Neuronal stem cell (in vitro differentiated cells): Measurements from ENCODE around the gene BRAF.

Experiments
- DNase-seq: peaks from one replicate; pipeline ENCODE4 v3.0.0-alpha.2; 2013; ENCODE audit warnings: low spot score
- H2AFZ ChIP-seq: one replicate; pipeline ENCODE4 v1.6.1; 2013; ENCODE audit warnings: mild to moderate bottlenecking, low read length, inconsistent platforms
- H2AK5ac ChIP-seq: 2 replicates; pipeline ENCODE4 v1.6.1; 2013; ENCODE audit warnings: low read depth, mild to moderate bottlenecking, inconsistent platforms, low read length, moderate library complexity, mixed read lengths
- H2BK120ac ChIP-seq: 2 replicates; pipeline ENCODE4 v1.6.1; 2013; ENCODE audit warnings: low read depth, mild to moderate bottlenecking, inconsistent platforms, low read length, moderate library complexity, mixed read lengths
- H2BK12ac ChIP-seq: one replicate; pipeline ENCODE4 v1.6.1; 2013; ENCODE audit warnings: low read length, inconsistent platforms
- H2BK15ac ChIP-seq: 2 replicates; pipeline ENCODE4 v1.6.1; 2013; ENCODE audit warnings: mild to moderate bottlenecking, low read length, inconsistent platforms, mixed read lengths
- H2BK5ac ChIP-seq: one replicate; pipeline ENCODE4 v1.6.1; 2013; ENCODE audit warnings: inconsistent platforms, mild to moderate bottlenecking, low read length, moderate library complexity
- H3K14ac ChIP-seq: one replicate; pipeline ENCODE4 v1.6.1; 2013; ENCODE audit warnings: low read length, inconsistent platforms
- H3K18ac ChIP-seq: 2 replicates; pipeline ENCODE4 v1.6.1; 2013; ENCODE audit warnings: low read length, inconsistent platforms
- H3K23ac ChIP-seq: 2 replicates; pipeline ENCODE4 v1.6.1; 2013; ENCODE audit warnings: low read depth, mild to moderate bottlenecking, mixed read lengths, low read length, inconsistent platforms; ENCODE audit not compliant: poor library complexity
- H3K27ac ChIP-seq: replicated peaks from 3 replicates; pipeline ENCODE4 v1.5.1; 2013; ENCODE audit warnings: low read length, inconsistent platforms
- H3K27me3 ChIP-seq, 3 experiments: 2 replicates each; pipeline ENCODE4 v1.6.1; 2013; ENCODE audit warnings: low read length in 3 of 3, mild to moderate bottlenecking in 2 of 3, inconsistent platforms in 1 of 3, low read depth in 1 of 3, mixed read lengths in 1 of 3, moderate library complexity in 1 of 3; ENCODE audit not compliant: control insufficient read depth in 3 of 3, insufficient read depth in 3 of 3
- H3K36me3 ChIP-seq, 2 donors: replicated peaks in 1 of 2; 2 replicates each; pipeline ENCODE4 v1.6.1; 2013; ENCODE audit warnings: low read length in 2 of 2; ENCODE audit not compliant: control insufficient read depth in 2 of 2, insufficient read depth in 2 of 2
- H3K4ac ChIP-seq: 2 replicates; pipeline ENCODE4 v1.6.1; 2013; ENCODE audit warnings: inconsistent platforms, mild to moderate bottlenecking, low read length, moderate library complexity
- H3K4me1 ChIP-seq, 2 donors: 1 replicate in 1 of 2; 2 replicates in 1 of 2; pipeline ENCODE4 v1.6.1; 2013; ENCODE audit warnings: low read length in 2 of 2, low read depth in 1 of 2; ENCODE audit not compliant: control insufficient read depth in 2 of 2, insufficient read depth in 1 of 2
- H3K4me2 ChIP-seq: one replicate; pipeline ENCODE4 v1.6.1; 2013; ENCODE audit warnings: mild to moderate bottlenecking, low read length, inconsistent platforms; ENCODE audit not compliant: insufficient read depth, poor library complexity, severe bottlenecking
- H3K4me3 ChIP-seq, 2 donors: 2 replicates each; pipeline ENCODE4 v1.5.1; 2013; ENCODE audit warnings: low read length in 2 of 2, mild to moderate bottlenecking in 2 of 2, inconsistent platforms in 1 of 2, moderate library complexity in 1 of 2
- H3K79me1 ChIP-seq: one replicate; pipeline ENCODE4 v1.6.1; 2013; ENCODE audit warnings: low read depth, mild to moderate bottlenecking, inconsistent platforms, low read length, moderate library complexity
- H3K9ac ChIP-seq: one replicate; pipeline ENCODE4 v1.6.1; 2013; ENCODE audit warnings: mild to moderate bottlenecking, low read depth, low read length, inconsistent platforms; ENCODE audit not compliant: poor library complexity
- H3K9me3 ChIP-seq, 2 donors: replicated peaks in 1 of 2; 2 replicates each; pipeline versions ENCODE3 to v1.6.1; 2013; ENCODE audit warnings: low read length in 2 of 2, mild to moderate bottlenecking in 2 of 2, inconsistent platforms in 1 of 2, low read depth in 1 of 2, mixed read lengths in 1 of 2, moderate library complexity in 1 of 2; ENCODE audit not compliant: control insufficient read depth in 2 of 2, insufficient read depth in 1 of 2
- H4K8ac ChIP-seq: one replicate; pipeline ENCODE4 v1.6.1; 2013; ENCODE audit warnings: low read depth, mild to moderate bottlenecking, inconsistent platforms, low read length, moderate library complexity
- H4K91ac ChIP-seq: one replicate; pipeline ENCODE4 v1.6.1; 2013; ENCODE audit warnings: low read length, low read depth, mild to moderate bottlenecking, inconsistent platforms; ENCODE audit not compliant: poor library complexity
- WGBS, 2 donors: extraction: QIAGEN DNeasy Blood & Tissue Kit; methylation state at CpG; one replicate each; pipeline ENCODE4 v1.1.7; 2013; ENCODE audit warnings: missing lambda C conversion rate in 2 of 2, mixed read lengths in 1 of 2; ENCODE audit not compliant: insufficient read length in 2 of 2, insufficient replicate concordance in 1 of 2; ENCODE audit errors: extremely low coverage in 2 of 2; 5-methylcytosine and 5-hydroxymethylcytosine counted together

Gene BRAF

DNA sequence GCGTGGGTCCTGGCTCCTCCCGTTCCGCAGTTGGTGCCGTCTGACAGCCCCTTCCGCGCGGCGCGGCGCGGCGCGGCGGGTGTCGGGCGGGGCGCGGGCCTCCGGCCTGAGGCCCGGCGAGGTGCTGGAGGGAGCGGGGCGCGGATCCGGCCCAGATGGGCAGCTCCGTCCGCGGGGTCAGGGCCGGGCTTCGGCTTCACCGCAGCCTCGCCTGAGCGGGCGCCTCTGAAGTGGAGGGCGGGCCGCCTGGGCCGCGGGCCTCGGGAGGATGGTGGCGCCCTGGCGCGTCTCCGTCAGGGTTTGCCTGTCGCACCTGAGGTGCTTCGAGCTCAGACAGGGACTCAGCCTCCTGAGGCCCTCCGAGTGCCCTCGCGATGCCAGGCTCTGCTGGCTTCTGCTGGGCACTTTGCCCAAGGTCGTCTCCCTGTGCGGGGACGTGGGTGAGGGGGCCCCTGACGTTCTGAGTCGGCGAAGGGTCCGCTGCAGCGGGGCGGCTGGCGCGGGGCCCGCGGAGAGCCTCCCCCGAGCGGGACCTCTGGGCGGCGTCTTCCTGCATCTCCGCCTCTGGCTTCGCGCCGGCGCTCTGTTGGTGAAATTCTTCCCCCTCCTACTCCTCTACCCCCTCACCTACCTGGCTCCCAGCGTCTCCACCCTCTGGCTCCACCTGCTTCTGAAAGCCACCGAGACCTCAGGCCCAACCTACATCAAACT, 251.5 kb downstream of the BRAF start:
- Histone ChIP-seq H3K79me1 (no peaks in the 10 kb centered on the region), H2BK12ac (peak overlapping the region; percentile 58), H2AFZ (peak overlapping the region; percentile 98), H2BK15ac (no peak overlapping the region), H4K91ac (no peak overlapping the region), H3K4ac (peak overlapping the region; percentile 95), H3K18ac (peak overlapping the region; percentile 95), H2AK5ac (peak overlapping the region; percentile 88), H3K4me1 (peaks cover 4 to 10% of the 10 kb centered on the region in 2 donors), H3K4me2 (peak overlapping the region; percentile 95), H3K9ac (peak overlapping the region; percentile 92), H3K9me3 (peaks cover 0 to 2% of the 10 kb centered on the region in 2 donors), H2BK5ac (peak overlapping the region; percentile 42), H3K27ac (no peak overlapping the region), H3K14ac (no peak overlapping the region), H2BK120ac (no peak overlapping the region), H4K8ac (no peak overlapping the region), H3K4me3 (peak overlapping the region; percentile 51 to 84), H3K23ac (peak overlapping the region; percentile 93), H3K27me3 (peaks cover 0 to 12% (median 0%) of the 10 kb centered on the region in 3 experiments), H3K36me3 (peaks cover 0 to 2% of the 10 kb centered on the region in 2 donors)
- peak; percentile 24 for DNase-seq
- WGBS, 2 donors = no CpG with 5 or more reads among the region's 72 CpGs

DNA sequence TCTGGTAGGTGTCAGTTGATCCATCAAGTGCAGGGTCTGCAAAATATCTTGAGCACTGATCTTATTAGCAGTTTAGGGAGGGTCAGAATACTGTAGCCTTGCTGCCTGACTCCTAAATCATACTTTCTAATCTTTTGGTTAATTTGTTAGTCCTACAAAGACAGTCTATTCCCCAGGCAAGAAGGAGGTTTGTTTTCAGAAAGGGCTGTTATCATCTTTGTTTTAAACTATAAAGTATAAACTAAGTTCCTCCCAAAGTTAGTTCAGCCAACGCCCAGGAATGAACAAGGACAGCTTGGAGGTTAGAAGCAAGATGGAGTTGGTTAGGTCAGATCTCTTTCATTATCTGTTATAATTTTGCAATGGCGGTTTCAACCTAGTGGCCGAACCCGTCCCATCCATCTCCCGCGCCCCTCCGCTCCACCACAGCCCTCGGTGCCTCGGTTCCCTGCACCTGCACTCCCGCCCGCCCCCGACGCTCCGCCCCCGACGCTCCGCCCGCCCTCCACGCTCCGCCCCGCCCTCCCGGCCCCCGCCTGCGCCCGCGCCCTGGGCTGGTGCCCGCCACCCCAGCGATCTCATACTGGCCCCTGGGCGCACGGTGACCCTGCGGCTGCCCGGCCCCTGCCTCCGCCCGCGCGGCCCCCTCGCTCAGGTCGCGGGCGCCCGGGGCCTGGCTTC, 252.2 kb downstream of the BRAF start, which contains the start of gene ADCK2:
Gene ADCK2, plus strand, starts transcription at position 564 of the 681 bp plus-strand sequence. CDS start 386 bp downstream, outside the sequence.
- Histone ChIP-seq H3K36me3 (peaks cover 0 to 2% of the 10 kb centered on the region in 2 donors), H3K79me1 (no peaks in the 10 kb centered on the region), H3K4me3 (peak within 1 kb of the TSS; percentile 51 to 84), H2BK15ac (peak within 1 kb of the TSS; percentile 27), H2AFZ (peak within 1 kb of the TSS; percentile 98), H3K18ac (peak within 1 kb of the TSS; percentile 95), H2BK12ac (peak within 1 kb of the TSS; percentile 58), H3K9ac (peak within 1 kb of the TSS; percentile 92), H4K91ac (no peak within 1 kb of the TSS), H3K27me3 (peaks cover 0 to 12% (median 4%) of the 10 kb centered on the region in 3 experiments), H3K14ac (no peak within 1 kb of the TSS), H3K23ac (peak within 1 kb of the TSS; percentile 93), H3K27ac (no peak within 1 kb of the TSS), H2AK5ac (peak within 1 kb of the TSS; percentile 88), H2BK5ac (peak within 1 kb of the TSS; percentile 42), H3K4me1 (peaks cover 4 to 10% of the 10 kb centered on the region in 2 donors), H3K4me2 (peak within 1 kb of the TSS; percentile 95), H3K9me3 (peaks cover 0 to 2% of the 10 kb centered on the region in 2 donors), H2BK120ac (no peak within 1 kb of the TSS), H3K4ac (peak within 1 kb of the TSS; percentile 95), H4K8ac (no peak within 1 kb of the TSS)
- no CpG with 5 or more reads among the region's 41 CpGs for WGBS, 2 donors
- DNase-seq = no peak

DNA sequence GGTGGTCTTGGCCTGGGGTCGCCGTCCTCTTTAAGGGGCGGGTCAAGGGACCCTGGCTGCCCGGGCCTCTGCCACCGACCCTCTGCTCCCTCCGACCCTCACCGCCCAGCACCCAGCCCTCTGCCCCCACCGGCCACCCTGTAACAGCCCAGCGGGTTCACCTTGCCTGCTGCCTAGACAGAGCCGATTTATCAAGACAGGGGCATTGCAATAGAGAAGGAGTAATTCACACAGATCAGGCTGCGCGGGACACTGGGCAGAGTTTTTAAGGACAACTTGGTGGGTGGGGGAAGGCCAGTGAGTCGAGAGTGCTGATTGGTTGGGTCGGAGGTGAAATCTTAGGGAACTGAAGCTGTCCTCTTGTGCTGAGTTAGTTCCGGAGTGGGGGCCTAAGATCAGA, 252.8 kb downstream of the BRAF start:
- no peak overlapping the region for H3K14ac ChIP-seq
- H3K18ac ChIP-seq = peak overlapping the region; percentile 72
- H4K91ac ChIP-seq = no peak overlapping the region
- peak overlapping the region; percentile 27 for H2BK15ac ChIP-seq
- no peaks in the 10 kb centered on the region for H3K79me1 ChIP-seq
- DNase-seq = no peak
- peak overlapping the region; percentile 14 for H3K23ac ChIP-seq
- peak overlapping the region; percentile 98 for H2AFZ ChIP-seq
- peaks cover 0 to 2% of the 10 kb centered on the region in 2 donors for H3K9me3 ChIP-seq
- H3K4ac ChIP-seq = no peak overlapping the region
- peaks cover 0 to 12% (median 9%) of the 10 kb centered on the region in 3 experiments for H3K27me3 ChIP-seq
- peaks cover 0 to 2% of the 10 kb centered on the region in 2 donors for H3K36me3 ChIP-seq
- no peak overlapping the region for H2BK5ac ChIP-seq
- no peak overlapping the region for H3K27ac ChIP-seq
- no peak overlapping the region for H4K8ac ChIP-seq
- H2AK5ac ChIP-seq = peak overlapping the region; percentile 56
- no peak overlapping the region for H2BK12ac ChIP-seq
- no peak overlapping the region for H3K9ac ChIP-seq
- H3K4me2 ChIP-seq = no peak overlapping the region
- H3K4me3 ChIP-seq = peak overlapping the region in 1 of 2 donors; percentile 51
- WGBS, 2 donors = no CpG with 5 or more reads among the region's 15 CpGs
- no peak overlapping the region for H2BK120ac ChIP-seq
- peaks cover 4 to 10% of the 10 kb centered on the region in 2 donors for H3K4me1 ChIP-seq
